Activated T-cell treated with anti-CD3 and anti-CD28 coated beads for 4 hours (primary cell): ENCODE results near the gene ADAM23.

Source experiments
- DNase-seq: peaks from one replicate; pipeline ENCODE4 v3.0.0-alpha.2; 2020

The ADAM23 gene

GRCh38 chr2:206665251-206665650, 221.9 kb downstream of the ADAM23 start:
- no peak for DNase-seq
